ENCODE measurements around the gene WDR5. TPM values are rescaled to one million over a fixed set of nuclear protein-coding genes. Genes with fewer than 3 reads are reported as not detected.

The WDR5 gene
- total RNA-seq, 1 donor from 2014 or later: 18.2 TPM

DNA sequence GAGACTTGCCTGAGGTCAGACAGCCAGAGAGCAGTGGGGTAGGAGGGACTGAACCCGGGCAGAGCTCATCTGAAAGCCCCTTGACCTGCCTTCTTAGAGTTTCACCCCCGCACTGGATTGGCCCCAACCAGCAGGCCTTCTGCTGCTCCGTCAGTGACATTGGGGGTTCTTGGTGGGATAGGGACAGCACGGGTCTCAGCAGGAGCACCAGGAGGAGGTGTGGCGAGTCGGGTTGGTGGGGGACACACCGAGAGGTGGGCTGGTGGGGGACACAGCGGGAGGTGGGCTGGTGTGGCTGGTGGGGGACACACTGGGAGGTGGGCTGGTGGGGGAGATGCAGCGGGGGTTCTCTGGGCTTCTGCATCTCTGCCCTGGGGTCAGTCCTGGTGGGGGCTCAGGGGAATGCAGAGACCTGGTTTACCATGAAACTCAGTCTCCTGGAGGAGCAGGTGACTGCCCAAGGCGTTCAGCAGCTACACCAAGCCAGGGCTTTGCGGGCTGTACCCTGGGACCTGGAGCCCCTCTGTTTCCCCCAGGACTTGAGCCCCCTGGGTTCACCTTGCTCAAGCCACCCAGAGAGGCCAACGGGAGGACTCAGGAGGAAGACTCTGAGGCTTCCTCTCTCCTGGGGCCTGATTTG, 56.5 kb downstream of the WDR5 start:
- intact Hi-C loops (cut with DNase I): no loop called here

DNA sequence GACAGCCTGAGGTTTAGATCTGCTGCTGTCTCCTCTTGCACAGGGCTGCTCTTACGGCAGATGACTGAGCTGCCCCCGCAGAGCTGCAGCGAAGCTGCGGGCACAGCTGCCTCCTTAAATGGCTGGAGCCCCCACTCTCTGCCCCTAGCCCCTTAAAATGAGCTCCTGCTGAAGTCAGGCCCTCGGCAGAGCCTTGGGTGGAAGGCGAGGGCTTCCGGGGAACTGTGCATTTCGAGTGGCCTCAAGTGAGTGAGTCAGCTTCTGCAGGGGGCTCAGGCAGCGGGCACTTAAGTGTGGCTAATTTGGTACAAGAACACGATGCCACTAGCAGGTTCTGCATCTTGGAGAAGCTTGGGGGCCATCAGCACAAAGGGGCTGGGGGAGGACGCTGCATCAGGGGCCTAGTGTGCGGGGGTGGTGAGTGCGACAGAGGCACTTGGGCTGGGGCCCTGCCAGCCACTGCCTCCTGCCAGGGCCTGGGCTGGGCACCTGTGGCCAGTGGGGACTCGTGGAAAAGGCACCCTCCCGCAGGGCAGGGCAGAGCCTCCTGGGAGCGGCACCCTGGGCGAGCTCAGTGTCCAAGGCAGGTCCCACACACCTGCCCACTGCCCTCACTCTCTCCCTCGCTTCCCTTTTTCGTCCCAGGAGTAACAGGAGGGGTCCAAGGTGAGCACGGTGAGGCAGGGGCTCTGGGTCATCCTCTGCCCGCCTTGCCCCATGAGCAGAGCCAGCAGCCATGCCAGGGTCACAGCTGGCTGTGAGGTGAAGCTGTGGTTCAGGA, 57.3 kb downstream of the WDR5 start:
- intact Hi-C loops (cut with DNase I): no loop called here
- ATAC-seq (no peak), DNase-seq (ENCODE audit: missing footprints) (peak; percentile 33)

More for the DNA sequence above, 56.5 kb downstream of the WDR5 start:
- DNase-seq (ENCODE audit: missing footprints) (peak; percentile 20), ATAC-seq (no peak)

DNA sequence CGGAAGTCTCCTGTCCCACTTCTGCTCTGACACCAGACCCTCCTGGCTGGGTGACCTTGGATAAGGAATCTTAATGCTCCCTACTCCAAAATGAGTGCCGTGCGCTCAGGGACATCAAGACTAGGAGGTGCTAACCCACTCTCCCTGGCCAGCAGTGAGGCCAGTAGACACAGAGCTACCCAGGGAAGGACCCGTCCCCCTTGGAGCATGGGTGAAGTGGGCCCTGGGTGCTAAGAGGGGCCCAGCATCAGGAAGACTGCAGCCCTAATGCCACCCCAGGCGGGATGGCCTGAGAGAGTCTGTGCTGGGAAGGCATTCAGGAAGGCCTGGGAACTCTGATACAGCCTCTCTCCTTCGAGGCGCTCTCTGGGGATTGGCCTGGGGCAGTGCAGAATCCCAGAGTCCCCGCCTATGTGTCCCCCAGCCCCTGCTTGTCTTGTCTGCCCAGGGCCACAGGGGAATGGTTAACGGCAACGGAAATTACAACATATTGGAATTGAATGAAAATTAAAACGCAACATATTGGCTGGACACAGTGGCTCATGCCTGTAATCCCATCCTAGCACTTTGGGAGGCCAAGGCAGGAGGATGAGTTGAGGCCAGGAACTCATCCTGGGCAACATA, 58.1 kb downstream of the WDR5 start:
- DNase-seq (ENCODE audit: missing footprints) (peak; percentile 27), ATAC-seq (no peak)
- intact Hi-C loops (cut with DNase I): no loop called here

DNA sequence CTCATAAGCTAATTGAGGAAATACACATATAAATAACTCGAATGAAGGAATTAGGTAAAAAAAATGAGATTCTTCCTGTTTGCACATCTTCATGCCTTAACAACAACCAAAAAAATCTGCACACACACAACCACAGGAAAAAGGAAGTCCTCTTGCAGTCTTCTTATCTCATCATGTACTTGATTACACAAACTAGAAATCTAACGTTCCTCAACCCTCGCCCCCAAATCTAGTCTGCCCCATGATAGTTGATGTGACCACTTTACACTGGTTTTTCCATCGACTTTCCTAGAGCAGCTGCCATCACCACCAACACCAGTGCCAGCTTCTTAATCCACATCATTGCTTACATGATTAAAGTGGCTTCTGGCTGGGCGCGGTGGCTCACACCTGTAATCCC, 59.7 kb downstream of the WDR5 start:
- intact Hi-C loops (cut with DNase I): no loop called here
- DNase-seq (ENCODE audit: missing footprints): no peak
- ATAC-seq: no peak

DNA sequence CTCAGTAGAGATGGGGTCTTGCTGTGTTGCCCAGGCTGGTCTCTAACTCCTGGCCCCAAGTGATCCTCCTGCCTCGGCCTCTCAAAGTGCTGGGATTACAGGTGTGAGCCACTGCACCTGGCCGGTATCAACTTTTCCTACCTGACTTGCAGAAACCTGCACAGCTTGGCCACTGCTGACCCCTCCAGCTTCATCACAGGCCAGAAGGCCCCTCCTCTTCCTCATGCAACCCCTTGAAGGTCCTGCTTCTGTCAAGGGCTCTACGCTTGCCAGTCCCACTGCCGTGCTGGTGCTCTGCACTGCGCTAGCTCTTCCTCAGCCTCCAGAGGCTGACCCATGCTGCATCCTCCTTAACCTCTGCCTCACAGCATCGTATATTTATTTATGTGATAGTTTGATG, 61.0 kb downstream of the WDR5 start:
- intact Hi-C loops (cut with DNase I): no loop called here
- no peak for ATAC-seq
- no peak for DNase-seq (ENCODE audit: missing footprints)

DNA sequence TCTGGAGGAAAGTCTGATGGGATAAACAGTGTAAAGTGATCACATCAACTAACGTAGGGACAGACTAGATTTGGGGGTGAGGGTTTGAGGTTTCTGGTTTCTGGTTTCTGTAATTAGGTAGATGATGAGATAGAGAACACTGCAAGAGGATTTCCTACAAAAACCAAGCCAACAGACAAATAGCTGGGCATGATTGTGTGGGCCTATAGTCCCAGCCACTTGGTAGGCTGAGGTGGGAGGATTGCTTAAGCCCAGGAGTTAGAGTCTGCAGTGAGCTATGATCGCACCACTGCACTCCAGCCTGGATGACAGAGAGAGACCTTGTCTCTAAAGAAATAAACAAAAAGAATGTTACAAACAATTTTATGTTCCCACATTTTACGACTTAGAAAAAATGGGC, 62.9 kb downstream of the WDR5 start:
- ATAC-seq (no peak), DNase-seq (ENCODE audit: missing footprints) (no peak)
- intact Hi-C loops (cut with DNase I): no loop called here

DNA sequence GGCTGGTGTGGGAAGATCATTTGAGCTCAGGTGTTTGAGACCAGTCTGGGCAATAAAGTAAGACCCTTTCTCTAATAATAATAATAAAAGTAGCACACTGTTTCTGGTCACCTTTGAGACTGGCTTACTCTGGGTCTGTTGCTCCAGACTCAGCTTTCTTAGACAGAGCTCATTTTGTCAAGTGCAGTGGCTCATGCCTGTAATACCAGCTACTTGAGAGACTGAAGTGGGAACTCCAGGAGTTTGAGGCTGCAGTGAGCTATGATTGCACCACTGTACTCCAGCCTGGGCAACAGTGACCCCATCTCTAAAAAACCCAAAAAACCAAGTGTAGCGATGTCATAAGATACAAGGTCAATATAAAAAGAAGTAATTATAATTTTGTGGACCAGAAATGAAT, 64.8 kb downstream of the WDR5 start:
- no peak for ATAC-seq

DNA sequence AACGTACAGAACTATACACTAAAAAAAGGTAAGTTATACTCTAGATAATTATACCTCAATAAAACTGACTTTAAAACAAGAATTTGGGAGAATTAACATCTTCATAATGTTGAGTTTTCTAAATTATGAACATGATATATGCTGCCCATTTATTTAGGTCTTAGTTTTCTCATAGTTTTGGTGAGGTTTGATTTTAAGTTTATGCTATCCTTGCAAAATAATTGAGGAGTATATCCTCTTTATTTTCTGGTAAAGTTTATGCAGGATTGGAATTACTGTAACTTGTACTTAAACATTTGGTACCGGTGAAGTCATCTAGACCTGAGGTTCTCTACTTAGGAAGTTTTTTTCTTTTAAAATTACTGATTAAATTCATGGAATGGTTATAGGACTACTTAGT, 67.3 kb downstream of the WDR5 start:
- no peak for DNase-seq (ENCODE audit: missing footprints)
- ATAC-seq: no peak
- intact Hi-C loops (cut with DNase I): no loop called here

More for the DNA sequence above, 64.8 kb downstream of the WDR5 start:
- intact Hi-C loops (cut with DNase I): no loop called here
- DNase-seq (ENCODE audit: missing footprints): no peak

DNA sequence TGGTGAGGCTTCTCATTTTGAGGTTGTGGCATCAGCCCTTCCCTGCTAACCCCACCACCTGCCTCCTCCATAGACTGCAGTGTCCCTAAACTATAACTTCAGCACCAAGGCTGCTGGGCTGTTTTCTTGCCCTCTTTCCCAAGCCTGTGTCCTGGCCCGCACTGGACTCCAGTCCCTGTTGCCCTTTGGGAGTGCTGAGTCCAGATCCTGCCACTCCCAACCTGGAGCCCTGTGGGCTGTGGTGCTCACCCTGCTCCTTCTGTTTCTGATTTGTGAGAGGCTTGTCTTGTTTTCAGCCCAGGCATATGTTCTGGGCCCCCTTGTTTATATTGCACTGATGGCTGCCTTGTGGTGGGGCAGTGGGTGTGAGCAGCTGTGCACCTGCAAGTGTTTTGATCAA, 68.2 kb downstream of the WDR5 start:
- intact Hi-C loops (cut with DNase I): no loop called here
- no peak for ATAC-seq
- DNase-seq (ENCODE audit: missing footprints): peak; percentile 60

DNA sequence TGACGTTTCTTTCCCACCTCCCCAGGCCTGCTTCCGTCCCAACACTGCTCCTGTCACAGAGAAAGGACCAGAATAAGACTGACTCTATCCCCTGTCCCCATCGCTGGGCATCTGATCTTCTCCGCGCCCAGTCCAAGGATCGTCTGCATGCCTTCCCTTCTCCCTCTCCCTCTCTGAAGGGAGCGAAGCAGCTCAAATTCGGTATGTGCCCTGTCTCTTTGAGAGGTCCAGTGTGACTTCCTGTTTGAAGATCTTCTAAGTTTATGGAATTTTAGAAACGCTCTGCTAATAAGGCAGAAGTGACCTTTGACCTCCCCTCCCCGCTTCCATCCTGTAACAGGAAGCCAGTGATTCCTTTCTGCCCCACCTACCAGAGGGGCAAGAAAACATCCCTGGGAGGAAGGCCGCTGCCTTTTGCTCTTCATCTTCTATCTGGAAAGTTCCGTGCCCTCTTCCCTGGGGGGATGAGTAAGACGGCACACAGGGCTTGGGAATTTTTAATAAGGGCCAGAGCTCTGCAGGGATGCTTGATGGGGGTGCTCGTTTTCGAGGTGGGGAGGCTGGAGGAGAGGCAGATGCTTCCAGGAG, 69.2 kb downstream of the WDR5 start:
- ATAC-seq: no peak
- DNase-seq (ENCODE audit: missing footprints): peak; percentile 60

DNA sequence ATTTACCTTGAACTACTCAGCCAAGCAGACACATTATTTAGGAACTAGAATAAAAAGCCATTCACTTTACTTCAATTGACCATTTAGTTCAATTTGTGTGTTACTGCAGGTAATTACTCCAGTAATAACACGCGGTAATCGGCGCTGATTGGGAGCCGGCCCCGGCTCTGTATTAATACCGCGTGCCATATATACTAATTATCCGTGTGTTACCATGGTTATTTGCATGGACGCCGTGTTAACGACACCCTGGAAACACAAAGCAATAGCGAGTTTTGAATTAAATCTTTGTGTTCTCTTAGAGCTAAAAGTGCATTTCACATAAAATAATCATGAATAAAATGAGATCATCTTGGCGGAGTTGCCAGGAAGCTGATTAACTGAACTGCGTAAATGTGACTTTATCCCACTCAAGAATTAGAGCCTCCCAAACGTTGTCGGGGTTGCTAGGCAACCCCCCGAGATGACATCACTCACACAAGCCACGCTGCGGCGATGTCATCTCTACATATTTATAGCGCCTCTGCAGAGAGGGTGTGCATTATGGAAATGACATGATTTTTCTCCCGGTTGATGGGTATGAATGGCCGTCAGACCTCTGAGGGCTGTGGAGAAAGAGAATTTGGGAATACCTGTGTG, 69.9 kb downstream of the WDR5 start:
- ATAC-seq: peak; percentile 69
- DNase-seq (ENCODE audit: missing footprints): peak; percentile 85
- intact Hi-C loops (cut with DNase I): no loop called here

More for the DNA sequence above, 69.2 kb downstream of the WDR5 start:
- intact Hi-C loops (cut with DNase I): no loop called here

DNA sequence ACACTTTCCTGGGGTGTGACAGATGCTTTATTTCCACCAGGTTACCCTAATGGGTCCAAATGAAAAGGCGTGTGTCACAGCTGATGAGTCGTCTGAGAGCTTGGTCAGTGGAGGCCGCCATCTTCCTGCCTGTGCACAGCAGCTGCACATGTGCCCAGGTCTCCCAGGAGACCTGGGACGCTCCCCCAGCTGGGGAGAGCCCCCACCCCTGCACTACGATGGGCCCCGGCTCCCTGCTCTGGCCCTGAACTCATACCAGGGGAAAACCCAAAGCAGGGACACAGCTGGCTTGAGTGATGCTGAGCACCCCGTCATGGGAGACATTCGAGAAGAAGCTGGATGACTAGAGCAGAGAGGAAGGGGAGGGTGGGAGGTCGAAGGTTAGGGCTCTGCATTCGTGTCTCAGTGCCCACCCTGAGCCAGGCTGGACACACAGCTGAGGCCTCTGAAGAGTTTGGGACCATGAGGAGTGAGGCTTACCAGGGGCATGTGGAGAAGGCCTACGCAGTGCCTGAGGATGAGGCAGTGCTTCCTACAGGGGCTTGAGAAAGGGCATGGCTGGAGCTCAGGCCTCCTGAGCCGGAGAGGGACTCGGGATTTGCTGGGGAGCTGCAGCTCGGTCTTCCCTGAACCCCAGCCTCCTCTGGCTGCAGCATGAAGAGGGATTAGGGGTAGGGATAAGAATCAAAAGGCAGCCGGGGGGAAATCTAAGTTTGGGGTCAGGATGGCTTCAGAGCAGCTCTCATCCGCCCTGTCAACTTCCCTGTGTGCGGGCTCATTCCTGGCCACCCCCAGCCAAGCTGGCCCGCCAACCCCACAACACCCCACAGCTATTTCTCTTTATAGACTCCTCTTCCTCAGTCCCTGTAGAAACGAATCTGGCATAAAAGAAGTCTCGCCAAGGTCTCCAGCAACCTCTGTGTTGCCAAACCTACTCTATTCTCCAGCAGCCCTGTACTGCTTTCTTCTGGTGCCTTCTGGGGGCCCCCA, 70.7 kb downstream of the WDR5 start:
- ATAC-seq (no peak), DNase-seq (ENCODE audit: missing footprints) (peak; percentile 32)
- intact Hi-C loops (cut with DNase I): no loop called here

DNA sequence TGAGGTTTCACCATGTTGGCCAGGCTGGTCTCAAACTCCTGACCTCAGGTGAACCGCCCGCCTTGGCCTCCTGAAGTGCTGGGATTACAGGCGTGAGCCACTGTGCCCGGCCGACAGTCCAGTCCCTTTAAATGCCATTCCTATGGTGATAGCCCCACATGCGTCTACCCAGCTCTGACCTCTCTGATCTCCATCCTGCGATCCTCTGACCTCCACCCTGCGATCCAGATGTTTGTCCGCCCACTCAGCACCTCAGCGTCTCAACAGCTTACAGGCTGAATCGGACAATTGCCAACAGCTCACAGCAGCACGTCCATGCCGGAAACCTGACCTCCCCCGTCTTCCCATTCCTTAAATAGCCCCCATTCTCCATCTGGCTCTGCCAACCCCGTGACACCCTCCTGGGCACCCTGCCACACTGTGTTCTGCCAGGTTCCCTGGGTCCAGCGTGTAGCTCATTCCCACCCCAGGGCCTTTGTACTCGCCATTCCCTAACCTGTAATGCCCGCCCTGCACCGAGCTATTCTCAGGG, 72.5 kb downstream of the WDR5 start:
- ATAC-seq: peak; percentile 62
- intact Hi-C loops (cut with DNase I): no loop called here
- DNase-seq (ENCODE audit: missing footprints): peak; percentile 86

DNA sequence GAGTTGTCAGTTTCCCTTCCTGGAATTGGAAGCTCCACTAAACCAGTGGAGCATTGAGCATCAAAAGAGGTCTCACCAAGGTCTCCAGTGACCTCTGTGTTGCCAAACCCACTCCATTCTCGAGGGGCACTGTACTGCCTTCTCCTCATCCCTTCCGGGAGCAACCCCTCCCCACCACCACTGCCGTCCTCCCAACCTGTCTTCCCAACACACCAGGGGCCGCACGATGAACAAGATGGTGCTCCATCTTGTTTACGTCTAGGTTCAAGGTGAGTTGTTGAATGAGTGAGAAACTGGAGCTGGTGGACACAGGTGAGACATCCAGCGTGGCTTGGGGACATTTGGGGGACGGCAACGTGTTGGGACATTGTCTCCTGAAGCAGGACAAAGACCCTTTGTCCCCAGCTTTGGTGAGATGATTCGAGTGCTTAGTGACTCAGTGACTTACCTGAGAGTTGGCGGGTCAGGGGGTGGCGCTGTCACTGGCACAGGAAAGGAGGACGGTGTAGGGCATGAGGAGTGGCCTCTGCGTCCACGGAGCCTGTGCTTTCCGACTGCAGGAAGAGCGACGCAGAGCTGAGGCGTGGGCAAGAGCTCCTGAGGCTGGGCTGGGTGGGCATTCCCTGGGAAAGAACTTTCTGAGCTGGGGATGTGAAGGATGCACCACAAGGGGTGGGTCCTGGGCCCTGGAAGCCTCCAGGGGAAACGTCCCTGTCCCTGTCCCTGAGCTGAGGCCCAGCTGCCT, 73.3 kb downstream of the WDR5 start:
- no peak for ATAC-seq
- intact Hi-C loops (cut with DNase I): no loop called here
- DNase-seq (ENCODE audit: missing footprints): no peak

Data from Right ventricle myocardium inferior (tissue), 1 donor.